NCI-H2107 treated with DMSO at 0.1 percent for 48 hours (cell line): ENCODE data around the gene LIPC.
A peak's percentile ranks its signal among the peaks of the same experiment; 100 is the strongest.

Source experiments
- DNase-seq: peaks from one replicate; lab custom pipeline; 2025; ENCODE audit not compliant: unreplicated experiment; lab: John Stamatoyannopoulos, UW

LIPC gene

GRCh38 chr15:58530056-58530590, 98.3 kb downstream of the LIPC start:
- DNase-seq = no peak

DNA sequence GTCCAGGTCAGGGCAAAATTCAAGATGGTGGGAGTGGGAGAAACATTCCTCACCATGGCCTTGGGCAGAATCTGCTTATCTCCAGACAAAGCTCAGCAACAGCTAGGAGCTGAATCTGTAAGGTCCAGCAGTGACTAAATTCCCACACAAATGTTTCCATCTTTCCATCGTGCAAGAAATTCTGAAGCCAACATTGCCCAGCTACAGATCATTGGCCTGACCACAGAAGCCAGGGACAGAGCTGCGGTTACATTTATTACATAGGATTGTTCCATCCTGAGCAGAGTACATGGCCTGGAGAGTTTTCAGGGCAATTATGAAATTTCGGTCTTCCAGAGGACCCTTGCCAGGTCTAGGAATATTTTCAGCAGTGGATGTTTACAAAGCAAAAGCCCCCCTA, 100.3 kb downstream of the LIPC start:
- DNase-seq = no peak

- DNase-seq = no peak
Observed at GRCh38 chr15:58534556-58534955, 102.8 kb downstream of the LIPC start.

DNA sequence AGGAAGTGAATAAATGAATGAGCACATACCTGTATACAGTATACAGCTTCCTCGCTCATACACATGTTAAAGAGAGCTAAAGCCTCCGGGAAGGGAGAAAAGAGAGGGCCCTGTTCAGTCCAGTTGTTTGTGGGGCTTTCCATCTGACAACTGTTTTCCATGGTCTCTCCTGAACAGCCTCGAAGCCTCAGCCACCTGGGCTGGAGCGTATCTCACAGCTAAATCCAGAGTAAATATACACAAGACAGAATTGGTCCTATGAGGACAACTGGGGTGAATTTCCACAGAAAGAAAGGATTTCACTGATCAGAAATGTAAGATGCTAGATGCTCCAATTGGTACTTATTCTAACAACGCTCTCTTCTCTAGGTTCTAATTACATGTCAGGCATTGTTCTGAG, 103.5 kb downstream of the LIPC start:
- DNase-seq = no peak

- peak; percentile 43 for DNase-seq
Observed at GRCh38 chr15:58535894-58536293, 104.1 kb downstream of the LIPC start.

- DNase-seq = peak; percentile 23
Observed at GRCh38 chr15:58536414-58536813, 104.6 kb downstream of the LIPC start.

GRCh38 chr15:58537033-58537432, 105.2 kb downstream of the LIPC start:
- no peak for DNase-seq

GRCh38 chr15:58538225-58538727, 106.5 kb downstream of the LIPC start:
- no peak for DNase-seq

DNA sequence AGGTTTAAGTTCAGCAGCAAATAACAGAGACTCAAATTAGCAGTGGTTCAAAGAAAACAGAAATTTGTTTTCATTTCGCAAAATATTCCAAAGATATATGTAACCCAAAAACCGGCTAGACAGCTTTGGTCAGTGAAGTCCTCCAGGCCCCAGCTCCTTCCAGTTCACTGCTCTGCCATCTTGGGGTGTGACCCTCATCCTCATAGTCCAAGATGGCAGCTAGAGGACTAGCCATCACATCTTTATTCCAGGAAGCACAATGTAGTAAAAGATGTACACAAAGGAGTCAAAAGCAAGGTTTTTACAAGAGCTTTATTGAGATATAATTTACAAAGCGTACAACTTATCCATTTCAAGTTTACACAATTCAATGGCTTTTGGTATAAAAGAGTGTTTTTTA, 107.1 kb downstream of the LIPC start:
- no peak for DNase-seq

DNA sequence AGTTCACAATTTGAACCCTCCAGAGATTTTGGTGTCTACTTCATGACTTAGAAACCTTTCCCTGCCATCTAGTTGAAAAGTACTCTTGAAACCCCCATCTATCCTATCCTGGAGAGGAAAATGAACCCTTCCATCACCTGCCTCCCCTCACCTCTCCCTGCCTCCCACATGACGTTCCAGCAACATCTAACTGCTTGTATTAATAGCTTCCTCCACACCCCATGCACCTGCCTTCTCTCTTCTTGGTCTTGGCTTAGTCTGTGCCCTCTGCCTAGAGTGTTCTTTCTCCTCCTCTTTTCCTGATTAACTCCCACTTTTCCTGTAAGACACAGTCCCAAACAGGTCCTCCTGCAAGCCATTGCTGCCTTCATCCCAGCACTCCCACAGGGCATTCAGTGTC, 107.8 kb downstream of the LIPC start:
- DNase-seq = no peak

GRCh38 chr15:58541410-58542087, 109.8 kb downstream of the LIPC start:
- DNase-seq = no peak

- DNase-seq = no peak
Observed at GRCh38 chr15:58543664-58544335, 112.0 kb downstream of the LIPC start.

DNA sequence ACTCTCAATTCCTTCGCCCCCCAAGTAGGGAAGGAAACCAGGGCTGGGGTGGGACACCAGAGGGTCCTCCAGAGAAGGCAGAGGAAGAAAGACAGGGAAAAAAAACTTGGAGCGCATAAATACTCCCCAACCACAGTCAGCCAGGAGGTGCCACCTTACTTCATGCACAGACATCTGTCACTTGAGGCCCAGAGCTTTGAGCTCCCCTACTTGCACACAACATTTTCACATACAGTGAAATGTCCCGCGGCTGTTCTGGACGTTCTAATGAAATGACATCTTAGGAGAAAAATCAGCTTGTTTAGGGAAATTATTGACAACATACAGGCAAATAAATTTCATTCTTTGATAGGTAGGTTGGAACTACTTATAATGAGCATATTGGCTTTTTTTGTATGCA, 113.0 kb downstream of the LIPC start:
- DNase-seq = no peak

GRCh38 chr15:58545307-58546065, 113.7 kb downstream of the LIPC start:
- DNase-seq = no peak

DNA sequence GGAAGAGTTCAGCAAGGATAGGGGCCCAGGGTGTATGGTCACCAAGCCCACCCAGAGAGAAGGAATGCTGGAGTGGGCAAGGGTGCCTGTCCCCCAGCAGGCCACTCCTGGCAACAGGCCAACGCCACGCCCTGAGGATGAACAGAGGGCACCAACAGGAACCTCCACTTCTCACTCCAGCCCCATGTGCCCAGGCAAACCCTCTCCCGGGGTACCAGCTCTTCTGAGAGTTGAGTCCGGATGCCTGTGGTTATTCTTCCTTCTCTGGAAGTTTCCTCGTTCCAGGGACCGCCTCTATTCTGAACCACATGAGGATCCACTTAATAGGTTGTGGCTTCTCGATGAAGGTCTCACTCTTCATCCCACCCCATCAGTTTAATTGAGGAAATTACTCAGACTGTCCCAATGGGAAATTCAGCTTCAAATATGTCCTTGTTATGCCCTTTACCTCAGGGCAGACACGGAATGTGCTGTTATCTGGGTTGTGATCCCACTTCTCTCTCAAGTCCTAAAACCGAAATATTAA, 114.3 kb downstream of the LIPC start:
- DNase-seq = no peak

- no peak for DNase-seq
Observed at GRCh38 chr15:58546635-58547627, 115.1 kb downstream of the LIPC start.

- DNase-seq = no peak
Observed at GRCh38 chr15:58547628-58548307, 116.0 kb downstream of the LIPC start.

DNA sequence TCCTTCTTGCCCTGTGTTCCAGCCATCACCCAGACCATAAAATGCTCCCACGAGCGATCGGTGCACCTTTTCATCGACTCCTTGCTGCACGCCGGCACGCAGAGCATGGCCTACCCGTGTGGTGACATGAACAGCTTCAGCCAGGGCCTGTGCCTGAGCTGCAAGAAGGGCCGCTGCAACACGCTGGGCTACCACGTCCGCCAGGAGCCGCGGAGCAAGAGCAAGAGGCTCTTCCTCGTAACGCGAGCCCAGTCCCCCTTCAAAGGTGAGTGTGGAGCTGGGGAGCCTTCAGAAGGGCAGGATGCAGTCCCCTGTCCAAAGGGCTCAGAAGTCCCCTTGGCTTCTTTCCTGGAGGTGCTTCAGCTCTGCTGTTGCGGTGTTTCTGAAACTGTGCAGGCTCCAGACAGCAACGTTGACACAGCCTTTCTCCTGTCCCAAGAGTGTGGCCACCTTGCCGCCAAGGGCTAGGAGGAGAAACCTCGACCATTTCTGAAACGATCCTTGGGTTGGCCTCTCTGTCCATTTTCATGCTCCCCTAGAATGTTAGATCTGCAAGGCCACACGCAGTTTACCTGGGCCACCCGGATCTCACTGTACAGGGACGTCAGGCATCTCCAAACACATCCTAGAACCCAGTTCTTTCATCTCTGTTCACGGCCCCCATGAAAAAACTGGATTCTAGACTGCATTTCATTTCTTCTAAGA, 116.7 kb downstream of the LIPC start:
- no peak for DNase-seq
